Activated naive CD8-positive, alpha-beta T cell treated with anti-CD3 and anti-CD28 coated beads, Interleukin-2, amount 10 ng/mL, durations not matched to agents 7 days and 5 days (primary cell): Measurements from ENCODE around the gene ITGA11. TPM values are rescaled to one million over a fixed set of nuclear protein-coding genes. Genes with fewer than 3 reads are reported as not detected.

Source experiments
- ATAC-seq: fragments of 150-1000 bp; cut with Tn5 transposase; one replicate; pipeline ENCODE4 v1.10.0; 2021; ENCODE audit warnings: low read depth, moderate library complexity
- POLR2A ChIA-PET: fragments of 350-600 bp; sonication (Branson Sonifier 250); formaldehyde crosslinking; loops from one replicate; lab custom pipeline; 2021; ENCODE audit warnings: antibody characterized with exemption; lab: Charles Lee
- DNase-seq: peaks from one replicate; pipeline ENCODE4 v3.0.0; 2021
- H3K27ac Mint-ChIP-seq: one replicate; pipeline ENCODE4 v1.8.0; 2022; ENCODE audit warnings: mild to moderate bottlenecking, mixed read lengths
- H3K27me3 Mint-ChIP-seq: one replicate; pipeline ENCODE4 v1.8.0; 2022; ENCODE audit warnings: mild to moderate bottlenecking, moderate library complexity, mixed read lengths
- H3K36me3 Mint-ChIP-seq: one replicate; pipeline ENCODE4 v1.8.0; 2021; ENCODE audit warnings: mild to moderate bottlenecking, mixed read lengths
- H3K4me1 Mint-ChIP-seq: one replicate; pipeline ENCODE4 v1.8.0; 2021; ENCODE audit warnings: mixed read lengths
- H3K4me3 Mint-ChIP-seq: one replicate; pipeline ENCODE4 v1.8.0; 2022; ENCODE audit warnings: mild to moderate bottlenecking, moderate library complexity, mixed read lengths
- H3K9me3 Mint-ChIP-seq: one replicate; pipeline ENCODE4 v1.8.0; 2021; ENCODE audit warnings: mixed read lengths
- total RNA-seq, 2 experiments: library from RNA; stranded (reverse); gene quantifications; one replicate each; pipeline ENCODE4 v1.2.3, GENCODE V29; 2021

ITGA11 gene, protein sequence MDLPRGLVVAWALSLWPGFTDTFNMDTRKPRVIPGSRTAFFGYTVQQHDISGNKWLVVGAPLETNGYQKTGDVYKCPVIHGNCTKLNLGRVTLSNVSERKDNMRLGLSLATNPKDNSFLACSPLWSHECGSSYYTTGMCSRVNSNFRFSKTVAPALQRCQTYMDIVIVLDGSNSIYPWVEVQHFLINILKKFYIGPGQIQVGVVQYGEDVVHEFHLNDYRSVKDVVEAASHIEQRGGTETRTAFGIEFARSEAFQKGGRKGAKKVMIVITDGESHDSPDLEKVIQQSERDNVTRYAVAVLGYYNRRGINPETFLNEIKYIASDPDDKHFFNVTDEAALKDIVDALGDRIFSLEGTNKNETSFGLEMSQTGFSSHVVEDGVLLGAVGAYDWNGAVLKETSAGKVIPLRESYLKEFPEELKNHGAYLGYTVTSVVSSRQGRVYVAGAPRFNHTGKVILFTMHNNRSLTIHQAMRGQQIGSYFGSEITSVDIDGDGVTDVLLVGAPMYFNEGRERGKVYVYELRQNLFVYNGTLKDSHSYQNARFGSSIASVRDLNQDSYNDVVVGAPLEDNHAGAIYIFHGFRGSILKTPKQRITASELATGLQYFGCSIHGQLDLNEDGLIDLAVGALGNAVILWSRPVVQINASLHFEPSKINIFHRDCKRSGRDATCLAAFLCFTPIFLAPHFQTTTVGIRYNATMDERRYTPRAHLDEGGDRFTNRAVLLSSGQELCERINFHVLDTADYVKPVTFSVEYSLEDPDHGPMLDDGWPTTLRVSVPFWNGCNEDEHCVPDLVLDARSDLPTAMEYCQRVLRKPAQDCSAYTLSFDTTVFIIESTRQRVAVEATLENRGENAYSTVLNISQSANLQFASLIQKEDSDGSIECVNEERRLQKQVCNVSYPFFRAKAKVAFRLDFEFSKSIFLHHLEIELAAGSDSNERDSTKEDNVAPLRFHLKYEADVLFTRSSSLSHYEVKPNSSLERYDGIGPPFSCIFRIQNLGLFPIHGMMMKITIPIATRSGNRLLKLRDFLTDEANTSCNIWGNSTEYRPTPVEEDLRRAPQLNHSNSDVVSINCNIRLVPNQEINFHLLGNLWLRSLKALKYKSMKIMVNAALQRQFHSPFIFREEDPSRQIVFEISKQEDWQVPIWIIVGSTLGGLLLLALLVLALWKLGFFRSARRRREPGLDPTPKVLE
- under 1 TPM; 0.57 to 0.61 TPM for total RNA-seq

DNA sequence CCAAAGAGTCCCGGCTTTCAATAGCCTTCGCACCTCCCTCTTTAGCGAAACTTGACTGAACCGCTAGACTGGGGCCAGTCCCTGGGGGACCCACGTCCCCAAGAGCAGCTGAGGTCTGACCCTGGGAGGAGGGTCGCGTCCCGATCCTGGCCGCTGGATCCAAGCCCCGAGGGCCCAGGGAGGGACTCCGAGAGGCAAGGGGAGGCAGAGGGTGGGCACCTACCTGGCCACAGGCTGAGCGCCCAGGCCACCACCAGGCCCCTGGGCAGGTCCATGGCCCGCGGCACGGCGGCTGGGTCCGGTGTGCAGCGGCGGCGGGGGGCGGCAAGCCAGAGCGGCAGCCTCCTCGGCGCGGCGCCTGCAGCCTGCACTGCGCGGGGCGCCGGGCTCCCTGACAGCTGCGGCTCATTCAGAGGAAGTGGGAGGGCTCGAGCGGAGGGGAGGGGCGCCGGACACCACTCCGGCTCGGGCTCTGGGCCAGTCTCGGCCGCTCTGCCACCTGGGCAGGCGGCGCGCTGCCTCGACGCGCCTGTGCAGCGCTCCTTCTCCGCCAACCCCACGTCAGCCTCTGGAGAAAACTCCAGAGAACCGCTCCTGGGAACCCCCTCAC lies at the start of gene ITGA11:
TSS of gene ITGA11 (minus strand) at position 372 of the 610 bp plus-strand sequence. CDS start at position 275, 97 bp downstream.
- peak within 1 kb of the TSS; percentile 60 for H3K4me3 Mint-ChIP-seq
- peak; percentile 81 for ATAC-seq
- POLR2A ChIA-PET, result no interaction called here

DNA sequence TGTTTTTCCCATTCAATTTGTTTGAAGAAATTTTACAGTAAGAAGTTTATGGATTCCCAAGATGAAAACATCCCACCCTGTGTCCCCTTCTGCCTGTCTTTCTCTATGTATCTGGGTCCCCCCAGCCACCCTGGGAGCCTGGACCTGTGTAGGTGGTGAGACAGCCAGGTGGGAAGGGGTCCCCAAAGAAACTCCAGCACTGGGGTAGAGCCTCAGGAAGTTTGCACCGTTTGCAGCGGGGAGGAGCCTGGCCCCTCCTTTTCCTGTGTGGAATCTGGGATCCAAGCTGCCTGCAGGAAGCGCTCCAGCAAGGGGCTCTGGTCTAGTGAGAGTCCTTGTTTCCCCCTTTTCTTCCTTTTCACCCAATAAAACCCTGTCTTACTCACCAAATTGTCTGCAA lies 49.4 kb upstream of the ITGA11 start:
- no peak for ATAC-seq
- Mint-ChIP-seq H3K27me3 (peaks cover 42% of the 10 kb centered on the region), H3K27ac (no peak overlapping the region), H3K4me1 (peaks cover 3% of the 10 kb centered on the region), H3K4me3 (no peak overlapping the region), H3K36me3 (no peaks in the 10 kb centered on the region), H3K9me3 (no peaks in the 10 kb centered on the region)
- DNase-seq, result no peak
- POLR2A ChIA-PET, result no interaction called here

More for the DNA sequence above, at the start of gene ITGA11:
- no peak within 1 kb of the TSS for H3K27ac Mint-ChIP-seq
- H3K4me1 Mint-ChIP-seq, result peaks cover 3% of the 10 kb centered on the region
- H3K9me3 Mint-ChIP-seq, result no peaks in the 10 kb centered on the region
- peak; percentile 51 for DNase-seq
- no peaks in the 10 kb centered on the region for H3K36me3 Mint-ChIP-seq
- H3K27me3 Mint-ChIP-seq, result peaks cover 80% of the 10 kb centered on the region

DNA sequence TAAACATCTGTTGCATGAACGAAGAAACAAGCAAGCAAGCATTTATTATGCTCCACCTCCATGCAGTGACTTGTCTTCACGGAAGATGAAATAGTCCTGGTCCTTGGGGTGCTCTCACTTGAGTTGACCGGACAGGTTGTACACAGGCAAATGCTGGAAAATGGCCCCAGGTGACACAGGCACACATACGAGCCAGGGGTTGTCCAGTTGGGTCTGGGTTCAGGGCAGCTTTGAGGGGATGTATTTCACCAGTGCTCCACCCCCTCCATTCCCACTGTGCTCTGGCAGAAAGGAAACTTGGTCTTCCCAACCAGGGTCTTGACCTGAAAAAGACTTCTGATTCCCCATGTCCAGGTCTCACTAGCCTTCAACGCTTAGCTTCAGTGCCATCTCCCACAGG lies 48.3 kb upstream of the ITGA11 start:
- Mint-ChIP-seq H3K4me1 (peaks cover 3% of the 10 kb centered on the region), H3K36me3 (no peaks in the 10 kb centered on the region), H3K27ac (no peak overlapping the region), H3K9me3 (no peaks in the 10 kb centered on the region), H3K4me3 (no peak overlapping the region), H3K27me3 (peaks cover 45% of the 10 kb centered on the region)
- ATAC-seq (no peak), DNase-seq (no peak)
- POLR2A ChIA-PET, result no interaction called here

DNA sequence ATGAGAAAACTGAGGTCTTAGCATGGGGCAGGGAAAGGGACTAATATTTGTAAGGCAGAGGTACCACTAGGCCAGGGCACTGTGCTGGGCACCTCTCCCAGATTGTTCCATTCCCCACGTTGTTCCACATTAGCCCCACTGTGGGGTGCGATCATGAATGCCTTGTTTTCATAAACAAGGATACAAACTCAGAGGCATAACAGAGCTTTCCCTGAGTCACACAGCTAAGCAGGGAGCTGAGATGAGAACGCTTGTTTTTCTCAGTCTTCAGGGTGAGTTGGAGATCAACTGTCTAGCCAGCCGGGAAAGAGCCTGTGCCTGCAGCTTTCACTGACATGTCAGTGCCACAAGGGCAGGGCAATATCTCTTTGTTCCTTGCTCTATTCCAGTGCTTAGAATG lies 47.9 kb upstream of the ITGA11 start:
- Mint-ChIP-seq H3K27me3 (peaks cover 47% of the 10 kb centered on the region), H3K4me1 (peaks cover 3% of the 10 kb centered on the region), H3K36me3 (no peaks in the 10 kb centered on the region), H3K4me3 (no peak overlapping the region), H3K9me3 (no peaks in the 10 kb centered on the region), H3K27ac (no peak overlapping the region)
- ATAC-seq (no peak), DNase-seq (no peak)
- POLR2A ChIA-PET, result no interaction called here

DNA sequence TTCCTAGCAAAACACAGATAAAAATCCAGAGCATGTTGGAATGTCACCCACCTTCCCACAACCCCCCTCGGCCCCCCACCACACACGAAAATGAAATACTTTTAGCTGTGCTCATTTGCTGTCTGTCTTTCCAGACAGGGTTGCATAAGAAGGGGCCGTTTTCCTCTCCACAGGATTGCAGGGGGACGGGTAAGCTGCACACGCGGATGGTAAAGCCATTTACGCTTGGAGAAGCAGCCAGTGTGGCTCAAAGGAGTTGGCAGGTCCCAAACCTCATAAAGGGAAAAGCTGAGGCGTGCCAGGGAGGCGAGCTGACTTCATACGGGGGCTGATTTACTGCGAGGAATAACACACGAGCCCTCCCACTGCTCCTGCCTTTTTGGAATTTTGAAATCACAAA lies 47.4 kb upstream of the ITGA11 start:
- POLR2A ChIA-PET, result no interaction called here
- H3K36me3 Mint-ChIP-seq, result no peaks in the 10 kb centered on the region
- no peak for DNase-seq

DNA sequence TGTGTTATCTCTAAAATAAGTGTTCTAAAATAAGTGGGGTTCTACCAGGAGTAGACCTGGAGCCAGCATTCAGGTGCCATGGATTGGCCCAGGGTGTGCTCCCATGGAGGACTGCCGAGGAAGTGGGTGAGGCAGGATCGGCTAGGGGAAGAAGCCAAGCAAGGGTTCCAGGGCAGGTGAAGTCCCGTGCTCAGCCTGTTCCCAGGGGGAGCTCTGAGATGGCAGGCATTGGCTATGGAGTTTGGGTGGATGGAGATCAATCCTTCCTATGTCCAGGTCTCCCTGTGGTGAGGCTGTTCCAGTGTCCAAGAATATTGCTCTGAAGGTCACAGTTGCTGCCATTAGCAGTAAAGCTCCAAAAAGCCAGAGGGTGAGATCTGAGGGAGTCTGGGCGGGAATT lies 46.9 kb upstream of the ITGA11 start:
- POLR2A ChIA-PET, result no interaction called here
- H3K36me3 Mint-ChIP-seq, result no peaks in the 10 kb centered on the region
- no peaks in the 10 kb centered on the region for H3K9me3 Mint-ChIP-seq
- no peaks in the 10 kb centered on the region for H3K4me1 Mint-ChIP-seq
- H3K4me3 Mint-ChIP-seq, result no peak overlapping the region
- no peak overlapping the region for H3K27ac Mint-ChIP-seq
- DNase-seq (no peak), ATAC-seq (no peak)
- H3K27me3 Mint-ChIP-seq, result peaks cover 41% of the 10 kb centered on the region

More for the DNA sequence above, 47.4 kb upstream of the ITGA11 start:
- Mint-ChIP-seq H3K4me3 (no peak overlapping the region), H3K9me3 (no peaks in the 10 kb centered on the region), H3K4me1 (peaks cover 3% of the 10 kb centered on the region), H3K27ac (no peak overlapping the region), H3K27me3 (peaks cover 43% of the 10 kb centered on the region)
- no peak for ATAC-seq

DNA sequence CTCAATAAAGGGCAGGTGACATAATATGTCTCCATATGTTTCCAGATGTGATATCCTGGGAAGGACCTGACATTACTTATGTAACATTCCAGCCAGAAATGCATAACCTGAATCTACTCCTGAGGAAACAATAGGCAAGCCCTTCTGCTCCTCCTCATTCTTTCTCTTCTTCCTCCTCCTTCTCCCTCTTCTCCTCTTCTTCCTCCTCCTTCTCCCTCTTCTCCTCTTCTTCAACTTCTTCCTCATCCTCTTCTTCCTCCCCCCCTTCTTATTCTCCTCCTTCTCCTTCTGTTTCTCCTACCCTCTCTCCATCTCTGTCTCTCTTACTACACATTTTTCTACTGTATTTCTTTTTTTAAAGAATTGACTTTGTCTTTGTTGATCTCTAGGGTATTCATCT lies 43.5 kb upstream of the ITGA11 start:
- DNase-seq, result no peak
- Mint-ChIP-seq H3K27me3 (peaks cover 39% of the 10 kb centered on the region), H3K4me1 (no peaks in the 10 kb centered on the region), H3K36me3 (no peaks in the 10 kb centered on the region), H3K4me3 (no peak overlapping the region), H3K9me3 (no peaks in the 10 kb centered on the region), H3K27ac (no peak overlapping the region)
- POLR2A ChIA-PET, result no interaction called here
- no peak for ATAC-seq

DNA sequence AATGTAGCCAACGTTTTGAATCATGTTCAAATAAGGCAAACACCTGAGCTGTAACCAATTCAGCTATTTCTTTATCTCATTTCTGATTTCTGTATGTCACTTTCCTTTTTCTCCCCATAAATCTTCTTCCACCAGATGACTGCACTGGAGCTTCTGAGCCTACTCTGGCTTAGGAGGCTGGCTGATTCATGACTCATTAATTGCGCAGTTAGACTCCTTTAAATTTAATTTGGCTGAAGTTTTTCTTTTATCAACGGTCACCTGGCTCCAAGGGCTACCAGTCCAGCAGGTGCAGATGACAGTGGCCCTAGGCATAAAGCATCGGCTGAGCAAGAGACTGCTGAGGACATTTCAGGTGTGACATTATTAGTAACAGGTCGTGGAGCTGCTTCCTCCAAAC lies 39.6 kb upstream of the ITGA11 start:
- Mint-ChIP-seq H3K36me3 (no peaks in the 10 kb centered on the region), H3K27ac (no peak overlapping the region), H3K27me3 (peaks cover 28% of the 10 kb centered on the region), H3K4me3 (no peak overlapping the region), H3K9me3 (no peaks in the 10 kb centered on the region), H3K4me1 (no peaks in the 10 kb centered on the region)
- no peak for DNase-seq
- POLR2A ChIA-PET, result no interaction called here
- ATAC-seq, result no peak

DNA sequence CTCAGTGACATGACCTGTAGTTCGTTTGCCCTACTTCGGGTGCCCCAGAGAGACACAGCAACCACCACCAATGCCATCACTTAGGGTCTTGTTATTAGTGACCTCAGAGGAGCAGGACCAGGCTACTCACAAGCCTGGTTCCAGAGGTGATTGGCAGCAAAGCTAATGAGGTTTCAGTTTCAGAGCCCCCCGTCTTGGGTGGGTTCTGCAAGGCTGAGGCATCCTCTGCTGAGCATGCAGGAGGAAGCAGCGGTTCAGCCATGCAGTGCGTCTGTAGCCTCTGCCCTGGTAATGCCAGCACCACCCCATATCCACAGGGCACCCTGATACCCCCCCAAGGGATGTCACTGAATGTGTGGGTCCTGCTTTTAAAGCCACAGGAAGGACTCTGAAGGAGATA lies 39.0 kb upstream of the ITGA11 start:
- Mint-ChIP-seq H3K27me3 (peaks cover 28% of the 10 kb centered on the region), H3K4me1 (no peaks in the 10 kb centered on the region), H3K36me3 (no peaks in the 10 kb centered on the region), H3K27ac (no peak overlapping the region), H3K4me3 (no peak overlapping the region), H3K9me3 (no peaks in the 10 kb centered on the region)
- no peak for ATAC-seq
- DNase-seq, result no peak
- POLR2A ChIA-PET, result no interaction called here

DNA sequence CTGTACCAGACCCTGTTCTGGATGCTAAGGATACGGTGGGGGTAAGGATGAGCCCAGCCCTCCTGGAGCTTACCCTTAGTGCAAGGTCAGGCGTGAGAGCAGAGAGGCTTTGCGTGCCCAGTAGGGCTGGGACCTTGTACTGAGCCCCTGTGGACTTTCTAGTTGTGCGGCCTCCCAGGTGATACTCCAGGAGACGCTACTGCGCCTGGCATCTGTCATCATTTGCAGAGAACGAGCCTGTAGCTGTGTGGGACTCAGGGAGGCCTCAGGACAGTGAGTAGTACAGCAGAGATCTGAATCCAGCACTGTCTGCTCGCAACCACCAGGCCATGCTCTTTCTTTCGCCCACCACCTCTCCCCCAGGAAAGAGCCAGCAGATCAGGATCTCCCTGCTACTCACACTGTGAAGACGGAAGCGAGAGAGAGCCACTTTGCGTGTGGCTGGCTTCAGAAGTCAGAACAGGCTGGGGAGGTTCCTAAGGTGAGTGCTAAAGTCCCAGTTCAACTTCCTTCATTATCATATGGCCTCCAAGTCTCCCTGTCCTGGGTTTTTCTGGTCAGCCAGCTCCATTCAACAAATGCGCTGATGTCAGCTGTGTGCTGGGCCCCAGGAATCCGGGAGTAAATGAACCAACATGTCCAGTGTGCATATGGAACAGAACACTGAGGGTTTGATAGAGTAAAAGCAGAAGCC lies 38.2 kb upstream of the ITGA11 start:
- POLR2A ChIA-PET, result no interaction called here
- H3K27me3 Mint-ChIP-seq, result peaks cover 24% of the 10 kb centered on the region
- H3K36me3 Mint-ChIP-seq, result no peaks in the 10 kb centered on the region
- H3K4me1 Mint-ChIP-seq, result peaks cover 6% of the 10 kb centered on the region
- ATAC-seq (no peak), DNase-seq (no peak)
- no peak overlapping the region for H3K4me3 Mint-ChIP-seq
- H3K27ac Mint-ChIP-seq, result no peak overlapping the region
- H3K9me3 Mint-ChIP-seq, result no peaks in the 10 kb centered on the region

DNA sequence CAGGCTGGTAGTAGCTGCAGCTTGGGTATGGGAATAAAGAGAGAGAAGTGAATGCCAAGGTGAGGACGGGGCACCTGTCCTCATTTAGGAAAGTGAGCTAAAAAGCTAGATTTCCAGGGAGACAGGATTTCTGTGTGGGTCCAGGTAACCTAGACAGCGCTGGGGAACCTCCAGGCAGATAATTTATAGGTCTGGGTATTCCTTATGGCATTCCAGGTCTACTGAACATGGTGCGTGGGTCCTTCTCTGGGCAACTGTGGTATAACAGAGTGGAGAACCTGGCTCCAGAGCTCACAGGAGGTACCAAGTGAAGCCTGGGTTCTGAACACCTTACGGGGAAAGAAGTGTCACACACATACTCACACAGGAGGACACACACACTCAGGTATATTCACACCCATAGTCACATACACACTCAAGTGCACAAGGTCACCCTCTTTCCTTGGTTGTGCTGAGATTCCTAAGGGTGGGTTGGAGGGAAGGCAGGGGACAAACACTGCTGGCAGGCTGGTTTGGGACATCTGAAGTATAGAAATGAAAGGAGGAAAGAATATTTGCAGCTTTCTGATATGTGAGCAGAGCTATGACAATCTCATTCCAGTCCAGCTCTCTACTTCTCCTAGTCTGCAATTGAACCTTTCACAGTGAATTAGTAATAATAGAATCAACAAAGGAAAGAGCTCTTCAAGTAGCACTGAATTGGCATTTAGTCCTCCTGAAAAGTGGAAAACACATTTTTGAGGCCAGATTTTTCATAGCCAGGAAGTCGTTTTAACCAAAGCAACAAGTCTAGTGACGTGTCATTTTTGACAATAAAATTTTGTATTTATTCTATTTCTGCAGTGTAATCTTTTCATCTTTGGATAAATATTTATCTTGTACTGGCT lies 37.4 kb upstream of the ITGA11 start:
- Mint-ChIP-seq H3K27ac (no peak overlapping the region), H3K4me1 (peaks cover 6% of the 10 kb centered on the region), H3K36me3 (no peaks in the 10 kb centered on the region), H3K4me3 (no peak overlapping the region), H3K9me3 (no peaks in the 10 kb centered on the region), H3K27me3 (peaks cover 22% of the 10 kb centered on the region)
- ATAC-seq, result no peak
- no peak for DNase-seq
- POLR2A ChIA-PET, result no interaction called here

DNA sequence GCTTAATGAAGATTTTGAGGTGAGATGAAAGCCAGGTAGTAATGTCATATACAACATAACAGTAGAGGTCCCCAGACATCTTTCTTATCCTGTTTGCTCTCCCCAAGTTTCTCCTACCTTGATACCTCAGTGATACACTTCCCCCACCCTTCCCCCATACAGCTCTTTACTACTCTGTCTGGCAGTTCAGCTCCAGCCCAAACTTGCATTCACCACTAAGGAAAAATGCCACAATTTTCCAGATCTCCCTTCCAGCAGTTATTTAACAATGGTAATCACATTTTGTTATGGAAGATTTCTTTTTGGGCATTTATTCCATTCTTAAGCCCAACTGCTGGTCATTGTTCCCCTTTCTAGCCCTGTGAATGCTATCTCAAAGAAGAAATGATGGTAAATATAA lies 34.9 kb upstream of the ITGA11 start:
- no peak overlapping the region for H3K27ac Mint-ChIP-seq
- DNase-seq (no peak), ATAC-seq (no peak)
- H3K27me3 Mint-ChIP-seq, result peaks cover 15% of the 10 kb centered on the region
- peaks cover 6% of the 10 kb centered on the region for H3K4me1 Mint-ChIP-seq
- no peaks in the 10 kb centered on the region for H3K36me3 Mint-ChIP-seq
- POLR2A ChIA-PET, result no interaction called here
- no peak overlapping the region for H3K4me3 Mint-ChIP-seq
- no peaks in the 10 kb centered on the region for H3K9me3 Mint-ChIP-seq
